Measurements from ENCODE around the gene CAMK1D.

GRCh38 chr10:12787297-12787696, 437.9 kb downstream of the CAMK1D start:
- TF ChIP-seq ZNF565 (CRISPR knock-in tag; conservative IDR thresholded peaks at IDR 0.05; ENCODE audit: low read depth) (no peak), ARNTL (CRISPR knock-in tag; IDR thresholded peaks at IDR 0.05; ENCODE audit: borderline replicate concordance, low read depth) (no peak), ZFP3 (CRISPR knock-in tag; IDR thresholded peaks at IDR 0.05) (no peak), ESRRG (CRISPR knock-in tag; IDR thresholded peaks at IDR 0.05) (no peak), SNAI2 (CRISPR knock-in tag; IDR thresholded peaks at IDR 0.05) (no peak), GLIS3 (CRISPR knock-in tag; IDR thresholded peaks at IDR 0.05) (no peak), CSDC2 (CRISPR knock-in tag; IDR thresholded peaks at IDR 0.05) (no peak), CREB5 (CRISPR knock-in tag; IDR thresholded peaks at IDR 0.05; ENCODE audit: low read depth) (no peak), PATZ1 (CRISPR knock-in tag; IDR thresholded peaks at IDR 0.05; ENCODE audit: borderline replicate concordance) (no peak)
- TF ChIP-seq, protein P1, sequence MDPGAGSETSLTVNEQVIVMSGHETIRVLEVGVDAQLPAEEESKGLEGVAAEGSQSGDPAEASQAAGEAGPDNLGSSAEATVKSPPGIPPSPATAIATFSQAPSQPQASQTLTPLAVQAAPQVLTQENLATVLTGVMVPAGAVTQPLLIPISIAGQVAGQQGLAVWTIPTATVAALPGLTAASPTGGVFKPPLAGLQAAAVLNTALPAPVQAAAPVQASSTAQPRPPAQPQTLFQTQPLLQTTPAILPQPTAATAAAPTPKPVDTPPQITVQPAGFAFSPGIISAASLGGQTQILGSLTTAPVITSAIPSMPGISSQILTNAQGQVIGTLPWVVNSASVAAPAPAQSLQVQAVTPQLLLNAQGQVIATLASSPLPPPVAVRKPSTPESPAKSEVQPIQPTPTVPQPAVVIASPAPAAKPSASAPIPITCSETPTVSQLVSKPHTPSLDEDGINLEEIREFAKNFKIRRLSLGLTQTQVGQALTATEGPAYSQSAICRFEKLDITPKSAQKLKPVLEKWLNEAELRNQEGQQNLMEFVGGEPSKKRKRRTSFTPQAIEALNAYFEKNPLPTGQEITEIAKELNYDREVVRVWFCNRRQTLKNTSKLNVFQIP (CRISPR knock-in tag; IDR thresholded peaks at IDR 0.05; ENCODE audit: borderline replicate concordance, low read depth) = no peak

All from SK-N-SH treated with all-trans-retinoic acid at 6 μM for 48 hours (cell line).